K562 (cell line): ENCODE measurements around the gene HEMK1. TPM values are rescaled to one million over a fixed set of nuclear protein-coding genes. Genes with fewer than 3 reads are reported as not detected.

ENCODE experiments used
- ELF1 ChIP-seq: fragments of 200-800 bp; sonication (Bioruptor generic); IDR thresholded peaks from 2 replicates; pipeline ENCODE4 v1.6.1; 2016; ENCODE audit warnings: missing genetic modification characterization, missing compliant biosample characterization
- ELF2 ChIP-seq: fragments of 250-450 bp; sonication (Bioruptor Pico); IDR thresholded peaks from 2 replicates; pipeline ENCODE4 v1.5.0; 2021; ENCODE audit warnings: mild to moderate bottlenecking
- ETV1 ChIP-seq: fragments of 450-650 bp; conservative IDR thresholded peaks from 2 replicates; pipeline ENCODE4 v1.6.1; 2016; ENCODE audit warnings: missing genetic modification characterization, control low read depth, low read depth, missing compliant biosample characterization
- ETV6 ChIP-seq, 3 experiments: fragments of 150-350 bp in 1 of 3; sonication (generic) in 1 of 3; formaldehyde crosslinking in 1 of 3; IDR thresholded peaks; 2 replicates each; pipeline versions ENCODE4 v1.6.1 to v1.8.0; 2014 to 2022; ENCODE audit warnings: borderline replicate concordance in 2 of 3, low read depth in 2 of 3, antibody characterized with exemption in 1 of 3, low read length in 1 of 3, mild to moderate bottlenecking in 1 of 3, missing genetic modification reagents in 1 of 3
- HNRNPL ChIP-seq: fragments of 200-400 bp; formaldehyde crosslinking; IDR thresholded peaks from 2 replicates; pipeline ENCODE4 v1.6.1; 2017; ENCODE audit warnings: low read depth, mild to moderate bottlenecking, low read length
- KDM2B ChIP-seq: fragments of 250-450 bp; sonication (Bioruptor Pico); IDR thresholded peaks from 2 replicates; pipeline ENCODE4 v1.8.0; 2021; ENCODE audit warnings: mild to moderate bottlenecking, moderate library complexity
- MAFF ChIP-seq: IDR thresholded peaks from 2 replicates; pipeline ENCODE4 v1.6.1; 2012; ENCODE audit warnings: low read length, improper control_type of control experiment
- MEIS2 ChIP-seq: fragments of 450-650 bp; IDR thresholded peaks from 2 replicates; pipeline ENCODE4 v1.6.1; 2014; ENCODE audit warnings: mild to moderate bottlenecking; ENCODE audit not compliant: partially characterized antibody
- NBN ChIP-seq: fragments of 450-650 bp; IDR thresholded peaks from 2 replicates; pipeline ENCODE4 v1.6.1; 2016; ENCODE audit warnings: low read depth, mild to moderate bottlenecking
- NCOA6 ChIP-seq: fragments of 450-650 bp; IDR thresholded peaks from 2 replicates; pipeline ENCODE4 v1.6.1; 2017; ENCODE audit warnings: mild to moderate bottlenecking
- NR2C2 ChIP-seq, 2 experiments: fragments of 200-800 bp in 1 of 2; sonication (Bioruptor generic) in 1 of 2; sonication (generic) in 1 of 2; formaldehyde crosslinking in 1 of 2; IDR thresholded peaks; 2 replicates each; pipeline versions ENCODE4 v1.6.1 to v1.8.0; 2016 to 2022; ENCODE audit warnings: mild to moderate bottlenecking in 1 of 2, missing compliant biosample characterization in 1 of 2, missing genetic modification characterization in 1 of 2, missing genetic modification reagents in 1 of 2
- PTRF ChIP-seq: fragments of 450-650 bp; IDR thresholded peaks from 2 replicates; pipeline ENCODE4 v1.6.1; 2016; ENCODE audit warnings: mild to moderate bottlenecking, missing genetic modification characterization, missing compliant biosample characterization
- RBM22 ChIP-seq: fragments of 200-400 bp; formaldehyde crosslinking; IDR thresholded peaks from 2 replicates; pipeline ENCODE4 v1.6.1; 2018; ENCODE audit warnings: low read length, low read depth; ENCODE audit not compliant: poor library complexity, severe bottlenecking
- RBM39 ChIP-seq: fragments of 200-400 bp; formaldehyde crosslinking; optimal IDR thresholded peaks from 2 replicates; pipeline ENCODE3; 2018; ENCODE audit warnings: low read depth, low read length
- SIN3A ChIP-seq, 2 experiments: fragments of 150-350 bp in 1 of 2; IDR thresholded peaks; 2 replicates each; pipeline ENCODE4 v1.6.1; 2011 to 2016; ENCODE audit warnings: borderline replicate concordance in 2 of 2, low read depth in 2 of 2, low read length in 2 of 2, mild to moderate bottlenecking in 2 of 2, moderate library complexity in 2 of 2; ENCODE audit not compliant: control insufficient read depth in 1 of 2
- SIN3B ChIP-seq: fragments of 450-650 bp; IDR thresholded peaks from 2 replicates; pipeline ENCODE4 v1.6.1; 2017; ENCODE audit warnings: low read depth, mild to moderate bottlenecking, moderate library complexity
- SMARCA5 ChIP-seq: fragments of 450-650 bp; IDR thresholded peaks from 2 replicates; pipeline ENCODE4 v1.6.1; 2016
- SMC3 ChIP-seq: conservative IDR thresholded peaks from 2 replicates; pipeline ENCODE4 v1.6.1; 2011; ENCODE audit warnings: low read depth, low read length, improper control_type of control experiment; ENCODE audit not compliant: insufficient read depth
- SPI1 ChIP-seq: IDR thresholded peaks from 2 replicates; pipeline ENCODE4 v1.6.1; 2011; ENCODE audit warnings: low read depth, low read length, control low read depth, borderline replicate concordance
- YY1 ChIP-seq, 3 experiments: IDR thresholded peaks; 2 replicates each; pipeline ENCODE4 v1.6.1; 2011; ENCODE audit warnings: low read length in 2 of 3, mild to moderate bottlenecking in 2 of 3, moderate library complexity in 2 of 3, borderline replicate concordance in 1 of 3, control low read depth in 1 of 3, low read depth in 1 of 3; ENCODE audit not compliant: insufficient read depth in 3 of 3, insufficient replicate concordance in 2 of 3, control insufficient read depth in 1 of 3, insufficient read length in 1 of 3; ENCODE audit errors: extremely low read depth in 1 of 3
- ZNF212 ChIP-seq: fragments of 450-650 bp; formaldehyde crosslinking; IDR thresholded peaks from 2 replicates; pipeline ENCODE4 v1.4.0; 2020; ENCODE audit warnings: mild to moderate bottlenecking
- ZNF512 ChIP-seq: IDR thresholded peaks from 2 replicates; pipeline ENCODE4 v1.6.1; 2016; ENCODE audit warnings: missing genetic modification characterization, missing compliant biosample characterization
- ZNF780A ChIP-seq: fragments of 250-450 bp; sonication (Bioruptor Pico); IDR thresholded peaks from 2 replicates; pipeline ENCODE4 v1.5.0; 2021; ENCODE audit warnings: mild to moderate bottlenecking
- polyA plus RNA-seq, 8 experiments: library from polyadenylated mRNA; depleted of rRNA in 4 of 8; stranded (reverse) in 5 of 8; unstranded in 3 of 8; fragments of >200 nt; fragmentation: Nextera tagmentation in 2 of 8; fragmentation: Illumina TruSeq in 1 of 8; extraction: Ambion mirVana in 2 of 8; extraction: Trizol in 1 of 8; gene quantifications; 2 replicates each; pipeline versions ENCODE4 v1.2.1 to v1.2.3, GENCODE V29; 2011 to 2014; ENCODE audit warnings: inconsistent platforms in 1 of 8, missing spikeins in 1 of 8
- total RNA-seq, 7 experiments: library from RNA; depleted of rRNA in 6 of 7; stranded (reverse); fragments of >200 nt in 6 of 7; fragmentation: Illumina TruSeq in 2 of 7; extraction: Trizol in 2 of 7; gene quantifications; 2 replicates each; pipeline versions ENCODE4 v1.2.1 to v1.2.3, GENCODE V29; 2011 to 2021; ENCODE audit warnings: low replicate concordance in 1 of 7
- TF ChIP-seq, protein P1 (sequence below): fragments of 250-450 bp; sonication (Bioruptor Pico); IDR thresholded peaks from 2 replicates; pipeline ENCODE4 v1.4.0; 2020; ENCODE audit warnings: mild to moderate bottlenecking, moderate library complexity

The HEMK1 gene
- total and polyA plus RNA-seq, 9 of the 15 experiments (the other 6 are each of a cell fraction or from before 2014, with no cell fraction given), result 2.0 to 16.8 (median 11.4) TPM

DNA sequence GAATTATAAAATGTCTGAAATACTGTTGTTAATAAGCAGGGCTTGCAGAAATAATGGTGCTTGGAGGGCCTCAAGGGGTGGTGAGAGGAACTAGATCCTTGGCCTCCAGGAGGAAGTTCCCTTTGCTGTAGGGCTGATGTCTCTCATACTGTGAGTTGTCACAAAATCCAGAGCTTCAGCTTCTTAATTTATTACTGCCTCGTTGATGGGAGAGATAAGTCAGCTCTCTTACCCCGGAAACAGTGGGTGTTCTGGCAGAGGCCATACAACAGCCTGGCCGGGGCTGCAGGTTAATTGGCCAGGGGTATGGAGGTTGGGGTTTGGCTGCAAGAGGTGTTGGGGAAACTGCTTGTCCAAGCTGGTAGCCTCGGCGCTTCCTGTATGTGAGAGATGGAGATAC is 63.1 kb downstream of the HEMK1 start (continued):
- TF ChIP-seq ZNF512 (tag), result no peak
- TF ChIP-seq ETV1, result peak; percentile 37; the same call in 1 of the 2 replicates
- no peak for TF ChIP-seq KDM2B (CRISPR knock-in tag)
- no peak for TF ChIP-seq YY1 (IDR thresholded peaks at IDR 0.05; ENCODE audit: borderline replicate concordance in 1 of 3, control insufficient read depth in 1 of 3, extremely low read depth in 1 of 3, insufficient read depth in 3 of 3, insufficient read length in 1 of 3, insufficient replicate concordance in 2 of 3, low read depth in 1 of 3, low read length in 2 of 3)
- TF ChIP-seq ETV6 (IDR thresholded peaks at IDR 0.05; ENCODE audit: borderline replicate concordance in 1 of 2, low read depth in 2 of 2, low read length in 1 of 2), result no peak
- no peak for TF ChIP-seq ETV6 (CRISPR knock-in tag; IDR thresholded peaks at IDR 0.05; ENCODE audit: borderline replicate concordance)
- TF ChIP-seq NBN, result no peak
- TF ChIP-seq RBM39, result no peak
- no peak for TF ChIP-seq SMARCA5
- no peak for TF ChIP-seq SIN3B
- no peak for TF ChIP-seq ELF2 (CRISPR knock-in tag)
- TF ChIP-seq RBM22, result no peak
- no peak for TF ChIP-seq ELF1 (tag)
- TF ChIP-seq PTRF (tag), result no peak
- TF ChIP-seq SIN3A (IDR thresholded peaks at IDR 0.05; ENCODE audit: borderline replicate concordance in 2 of 2, control insufficient read depth in 1 of 2, low read depth in 2 of 2, low read length in 2 of 2), result no peak
- TF ChIP-seq ZNF780A (CRISPR knock-in tag), result no peak
- no peak for TF ChIP-seq NR2C2 (CRISPR knock-in tag; IDR thresholded peaks at IDR 0.05)
- TF ChIP-seq NR2C2 (tag; IDR thresholded peaks at IDR 0.05), result peak; percentile 61; the same call in 1 of the 2 replicates
- TF ChIP-seq MEIS2, result peak; percentile 88
- TF ChIP-seq MAFF, result no peak
- TF ChIP-seq SMC3, result no peak
- TF ChIP-seq, protein P1, sequence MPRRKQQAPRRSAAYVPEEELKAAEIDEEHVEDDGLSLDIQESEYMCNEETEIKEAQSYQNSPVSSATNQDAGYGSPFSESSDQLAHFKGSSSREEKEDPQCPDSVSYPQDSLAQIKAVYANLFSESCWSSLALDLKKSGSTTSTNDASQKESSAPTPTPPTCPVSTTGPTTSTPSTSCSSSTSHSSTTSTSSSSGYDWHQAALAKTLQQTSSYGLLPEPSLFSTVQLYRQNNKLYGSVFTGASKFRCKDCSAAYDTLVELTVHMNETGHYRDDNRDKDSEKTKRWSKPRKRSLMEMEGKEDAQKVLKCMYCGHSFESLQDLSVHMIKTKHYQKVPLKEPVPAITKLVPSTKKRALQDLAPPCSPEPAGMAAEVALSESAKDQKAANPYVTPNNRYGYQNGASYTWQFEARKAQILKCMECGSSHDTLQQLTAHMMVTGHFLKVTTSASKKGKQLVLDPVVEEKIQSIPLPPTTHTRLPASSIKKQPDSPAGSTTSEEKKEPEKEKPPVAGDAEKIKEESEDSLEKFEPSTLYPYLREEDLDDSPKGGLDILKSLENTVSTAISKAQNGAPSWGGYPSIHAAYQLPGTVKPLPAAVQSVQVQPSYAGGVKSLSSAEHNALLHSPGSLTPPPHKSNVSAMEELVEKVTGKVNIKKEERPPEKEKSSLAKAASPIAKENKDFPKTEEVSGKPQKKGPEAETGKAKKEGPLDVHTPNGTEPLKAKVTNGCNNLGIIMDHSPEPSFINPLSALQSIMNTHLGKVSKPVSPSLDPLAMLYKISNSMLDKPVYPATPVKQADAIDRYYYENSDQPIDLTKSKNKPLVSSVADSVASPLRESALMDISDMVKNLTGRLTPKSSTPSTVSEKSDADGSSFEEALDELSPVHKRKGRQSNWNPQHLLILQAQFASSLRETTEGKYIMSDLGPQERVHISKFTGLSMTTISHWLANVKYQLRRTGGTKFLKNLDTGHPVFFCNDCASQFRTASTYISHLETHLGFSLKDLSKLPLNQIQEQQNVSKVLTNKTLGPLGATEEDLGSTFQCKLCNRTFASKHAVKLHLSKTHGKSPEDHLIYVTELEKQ (CRISPR knock-in tag), result no peak
- TF ChIP-seq HNRNPL, result no peak
- no peak for TF ChIP-seq NCOA6
- TF ChIP-seq SPI1, result peak; percentile 36; the same call in 1 of the 2 replicates
- TF ChIP-seq ZNF212 (CRISPR knock-in tag), result no peak
